RPMI8226 (cell line): ENCODE measurements around the gene PHF2.

Source experiments
- DNase-seq: peaks from one replicate; pipeline ENCODE4 v3.0.0-alpha.2; 2015

Gene PHF2

DNA sequence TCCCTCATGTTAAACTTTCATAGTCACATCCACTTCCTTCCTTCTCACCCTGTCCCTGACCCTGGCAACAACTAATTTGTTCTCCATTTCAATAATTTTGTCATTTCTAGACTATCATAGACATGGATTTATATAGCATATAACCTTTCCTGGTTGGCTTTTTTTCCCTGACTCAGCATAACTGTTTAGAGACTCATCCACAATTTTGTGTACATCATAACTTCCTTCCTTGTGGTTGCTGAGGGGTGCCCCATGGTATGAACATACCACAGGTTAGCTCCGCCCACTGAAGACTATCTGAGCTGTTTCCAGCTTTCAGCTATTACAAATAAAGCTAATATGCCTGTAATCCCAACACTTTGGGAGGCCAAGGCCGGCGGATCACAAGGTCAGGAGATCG is 137.3 kb downstream of the PHF2 start:
- DNase-seq = peak; percentile 20

DNA sequence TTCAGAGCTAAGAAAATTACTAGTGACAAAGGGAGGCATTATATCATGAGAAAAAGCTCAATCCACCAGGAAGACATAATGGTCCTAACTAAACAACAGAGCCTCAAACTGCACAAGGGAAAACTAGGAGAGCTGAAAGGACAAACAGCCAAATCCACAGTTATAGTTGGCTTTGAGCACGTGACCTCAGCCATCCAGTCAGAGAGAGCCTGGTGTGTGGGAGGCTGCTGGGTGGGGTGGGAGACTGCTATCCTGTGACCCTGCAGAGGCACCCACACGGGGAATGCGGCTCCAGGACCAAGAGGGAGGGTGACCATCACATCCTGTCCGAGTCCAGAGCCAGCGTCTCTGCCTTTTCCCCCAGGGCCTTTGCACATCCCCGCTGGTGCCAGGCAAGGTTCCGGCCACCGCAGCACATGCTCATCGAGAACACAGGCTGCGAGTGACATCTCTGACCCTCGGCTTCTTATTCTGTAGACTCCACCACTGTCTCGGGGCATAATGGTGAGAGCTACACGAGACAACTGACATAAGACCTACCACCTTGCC is 145.1 kb downstream of the PHF2 start:
- DNase-seq = no peak

DNA sequence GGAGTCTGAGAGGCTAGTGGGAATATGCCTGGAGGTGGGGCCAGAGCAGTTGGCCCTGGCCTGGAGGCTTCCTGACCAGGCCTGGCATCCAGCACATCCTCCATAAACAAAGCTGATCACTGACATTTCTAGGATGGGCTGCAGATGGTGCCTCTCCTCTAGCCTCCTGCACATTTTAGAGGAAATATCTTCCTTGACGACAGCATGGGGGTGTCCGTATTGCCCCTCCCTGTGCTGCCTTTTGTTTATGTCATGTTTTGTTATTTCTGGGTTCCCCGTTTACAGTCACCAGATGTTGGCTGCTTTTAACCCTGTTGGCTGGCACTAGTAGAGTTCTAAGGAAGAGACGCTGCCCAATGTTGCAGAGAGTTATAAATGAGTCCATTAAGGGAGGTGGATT is 148.5 kb downstream of the PHF2 start:
- no peak for DNase-seq

DNA sequence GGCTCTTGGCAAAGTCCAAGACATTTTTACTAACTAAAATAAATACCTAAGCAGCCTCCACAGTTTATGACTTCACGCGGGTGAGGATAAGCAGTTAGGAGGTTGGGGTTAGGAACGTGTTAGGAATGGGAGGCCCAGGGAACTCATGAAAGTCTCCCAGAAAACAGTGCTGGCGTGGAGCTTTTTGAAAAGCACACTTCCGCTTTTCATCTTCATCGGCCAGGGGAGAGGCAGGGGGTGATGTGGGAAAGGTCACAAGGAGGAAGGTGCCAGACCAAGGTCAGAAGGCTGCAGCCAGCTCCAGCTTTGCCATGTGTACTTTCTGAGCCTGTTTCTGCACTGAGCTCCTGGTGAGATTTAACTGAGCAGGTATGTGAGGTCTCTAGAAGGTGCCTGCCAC is 149.0 kb downstream of the PHF2 start:
- no peak for DNase-seq

DNA sequence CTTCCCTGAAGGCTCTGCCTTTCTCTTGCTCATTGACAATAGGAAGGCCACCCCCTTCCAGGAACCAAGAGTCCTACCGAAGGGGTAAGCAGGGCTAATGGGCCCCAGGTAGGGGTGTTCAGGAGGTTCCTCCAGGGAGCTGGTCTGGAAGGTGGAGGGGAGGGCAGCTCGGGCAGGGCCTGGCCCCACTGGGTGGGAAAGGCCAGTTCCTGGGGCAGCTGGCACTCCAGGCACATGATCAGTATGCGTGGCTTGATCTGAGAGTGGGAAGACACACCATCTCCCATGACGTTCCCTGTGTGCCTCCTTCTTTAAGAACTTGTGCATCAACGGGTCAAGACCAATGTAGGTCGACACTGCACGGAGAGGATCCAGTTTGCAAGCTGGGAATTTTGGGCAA is 149.8 kb downstream of the PHF2 start:
- DNase-seq = no peak
